B cell (primary cell): ENCODE measurements around the gene PLXNA1. TPM values are rescaled to one million over a fixed set of nuclear protein-coding genes. Genes with fewer than 3 reads are reported as not detected.
A peak's percentile ranks its signal among the peaks of the same experiment; 100 is the strongest.

Experiments
- ATAC-seq: fragments of 200-7000 bp; cut with Tn5 transposase; one replicate; pipeline ENCODE4 v1.10.0; 2021; ENCODE audit warnings: low read depth, mild to moderate bottlenecking, moderate number of reproducible peaks, moderate library complexity
- CTCF ChIA-PET: fragments of 350-600 bp; sonication (Branson Sonifier 250); formaldehyde crosslinking; loops from one replicate; lab custom pipeline; 2021; ENCODE audit warnings: antibody characterized with exemption, inconsistent platforms; lab: Charles Lee
- POLR2A ChIA-PET: fragments of 350-600 bp; sonication (Branson Sonifier 250); formaldehyde crosslinking; loops from one replicate; lab custom pipeline; 2021; ENCODE audit warnings: antibody characterized with exemption; lab: Charles Lee
- DNase-seq: peaks from one replicate; pipeline ENCODE4 v3.0.0; 2013
- H2AFZ ChIP-seq: 2 replicates; pipeline ENCODE4 v1.6.1; 2012; ENCODE audit warnings: mild to moderate bottlenecking, low read depth, low read length; ENCODE audit not compliant: insufficient read depth, poor library complexity, severe bottlenecking
- H3K27ac ChIP-seq, 2 donors: 1 replicate in 1 of 2; 2 replicates in 1 of 2; pipeline ENCODE4 v1.5.1; 2012 to 2013; ENCODE audit warnings: low read length in 2 of 2, mild to moderate bottlenecking in 2 of 2, moderate library complexity in 1 of 2
- H3K27me3 ChIP-seq, 4 experiments: fragments of 200-600 bp in 1 of 4; sonication (generic) in 1 of 4; replicated peaks in 1 of 4; 1 replicate in 2 of 4; 2 replicates in 2 of 4; pipeline versions ENCODE4 v1.6.1 to v1.7.0; 2013 to 2016; ENCODE audit warnings: low read length in 3 of 4, mild to moderate bottlenecking in 2 of 4, mixed read lengths in 1 of 4, moderate library complexity in 1 of 4; ENCODE audit not compliant: insufficient read depth in 4 of 4, control insufficient read depth in 3 of 4; ENCODE audit errors: control extremely low read depth in 1 of 4
- H3K36me3 ChIP-seq, 2 experiments: replicated peaks in 1 of 2; 1 replicate in 1 of 2; 2 replicates in 1 of 2; pipeline versions ENCODE4 v1.6.1 to v1.7.1; 2013; ENCODE audit warnings: low read length in 1 of 2; ENCODE audit not compliant: insufficient read depth in 2 of 2, control insufficient read depth in 1 of 2; ENCODE audit errors: control extremely low read depth in 1 of 2, extremely low read depth in 1 of 2
- H3K4me1 ChIP-seq, 2 donors: fragments of 200-600 bp in 1 of 2; sonication (generic) in 1 of 2; 1 replicate in 1 of 2; 2 replicates in 1 of 2; pipeline versions ENCODE4 v1.5.1 to v1.6.1; 2013 to 2017; ENCODE audit warnings: low read length in 2 of 2; ENCODE audit not compliant: control insufficient read depth in 2 of 2, insufficient read depth in 2 of 2
- H3K4me2 ChIP-seq: replicated peaks from 2 replicates; pipeline ENCODE3; 2012; ENCODE audit warnings: mild to moderate bottlenecking, low read depth, low read length; ENCODE audit not compliant: poor library complexity, severe bottlenecking
- H3K4me3 ChIP-seq, 5 experiments: fragments of 200-600 bp in 1 of 5; sonication (generic) in 1 of 5; 1 replicate in 3 of 5; 2 replicates in 2 of 5; pipeline versions ENCODE4 v1.5.1 to v1.7.0; 2011 to 2016; ENCODE audit warnings: low read length in 4 of 5, mild to moderate bottlenecking in 4 of 5, low read depth in 2 of 5, control low read depth in 1 of 5, moderate library complexity in 1 of 5; ENCODE audit not compliant: insufficient read depth in 1 of 5; ENCODE audit errors: control extremely low read depth in 1 of 5, extremely low read depth in 1 of 5
- H3K79me2 ChIP-seq: fragments of 200-600 bp; sonication (generic); one replicate; pipeline ENCODE4 v1.6.0; 2016; ENCODE audit warnings: low read length; ENCODE audit not compliant: control insufficient read depth, insufficient read depth
- H3K9ac ChIP-seq: fragments of 200-600 bp; sonication (generic); 2 replicates; pipeline ENCODE4 v1.6.1; 2017; ENCODE audit warnings: mild to moderate bottlenecking, low read length, moderate library complexity
- H3K9me3 ChIP-seq, 3 donors: one replicate each; pipeline versions ENCODE4 v1.6.1 to v1.7.1; 2013; ENCODE audit warnings: low read length in 2 of 3; ENCODE audit not compliant: control insufficient read depth in 2 of 3, insufficient read depth in 1 of 3; ENCODE audit errors: control extremely low read depth in 1 of 3
- H4K20me1 ChIP-seq: 2 replicates; pipeline ENCODE4 v1.6.0; 2012; ENCODE audit warnings: mild to moderate bottlenecking, low read length; ENCODE audit not compliant: insufficient read depth, control insufficient read depth, poor library complexity, severe bottlenecking
- H3K27ac Mint-ChIP-seq: one replicate; pipeline ENCODE4 v1.8.0; 2021; ENCODE audit warnings: mixed read lengths
- H3K27me3 Mint-ChIP-seq: one replicate; pipeline ENCODE4 v1.8.0; 2021; ENCODE audit warnings: mixed read lengths
- H3K4me1 Mint-ChIP-seq: one replicate; pipeline ENCODE4 v1.8.0; 2021; ENCODE audit warnings: mixed read lengths
- H3K4me3 Mint-ChIP-seq: one replicate; pipeline ENCODE4 v1.8.0; 2021; ENCODE audit warnings: mixed read lengths
- H3K9me3 Mint-ChIP-seq: one replicate; pipeline ENCODE4 v1.8.0; 2022; ENCODE audit warnings: mixed read lengths; ENCODE audit not compliant: insufficient read depth
- EZH2 ChIP-seq: IDR thresholded peaks from 2 replicates; pipeline ENCODE4 v1.6.1; 2012; ENCODE audit warnings: borderline replicate concordance, low read depth, mild to moderate bottlenecking, moderate library complexity, low read length; ENCODE audit not compliant: insufficient read depth, poor library complexity, severe bottlenecking
- WGBS: methylation state at CpG from one replicate; pipeline ENCODE4 v1.1.5; 2013; ENCODE audit warnings: missing lambda C conversion rate; ENCODE audit not compliant: insufficient coverage; 5-methylcytosine and 5-hydroxymethylcytosine counted together
- intact Hi-C: fragments of 100-400 bp; cut with micrococcal nuclease; formaldehyde crosslinking; loops from one replicate; pipeline ENCODE4 v1.10.0; 2022
- polyA plus RNA-seq: library from polyadenylated mRNA; depleted of rRNA; stranded (reverse); fragments of >200 nt; gene quantifications from 2 replicates; pipeline ENCODE4 v1.2.3, GENCODE V29; 2012
- total RNA-seq, 2 donors: library from RNA; stranded (reverse); fragments of 120-200 nt in 1 of 2; gene quantifications; 1 replicate in 1 of 2; 2 replicates in 1 of 2; pipeline versions ENCODE4 v1.2.3 to v1.2.4, GENCODE V29; 2013 to 2022
- TF ChIP-seq, protein P1 (sequence below): fragments of 200-600 bp; IDR thresholded peaks from one replicate; pipeline ENCODE4 v1.8.0; 2022; ENCODE audit warnings: antibody characterized with exemption, mild to moderate bottlenecking

The PLXNA1 gene
- total and polyA plus RNA-seq, 2 donors (not counting 1 experiment from before 2014, with no cell fraction given) = 6.7 to 22.3 TPM

GRCh38 chr3:126960604-126960995 is 22.3 kb upstream of the PLXNA1 start:
- Mint-ChIP-seq H3K4me1 (peaks cover 27% of the 10 kb centered on the region), H3K27me3 (peaks cover 7% of the 10 kb centered on the region), H3K4me3 (no peak overlapping the region), H3K9me3 (no peaks in the 10 kb centered on the region), H3K27ac (no peak overlapping the region)
- Histone ChIP-seq H3K36me3 (no peaks in the 10 kb centered on the region), H3K4me2 (peak overlapping the region; percentile 15), H4K20me1 (no peaks in the 10 kb centered on the region), H3K9me3 (peaks cover 0 to 3% (median 0%) of the 10 kb centered on the region in 3 donors), H3K27me3 (no peaks in the 10 kb centered on the region), H3K79me2 (no peaks in the 10 kb centered on the region), H3K4me3 (no peak overlapping the region), H3K4me1 (peaks cover 4 to 18% of the 10 kb centered on the region in 2 donors), H3K9ac (no peak overlapping the region), H3K27ac (no peak overlapping the region), H2AFZ (no peak overlapping the region)
- TF ChIP-seq, protein P1, sequence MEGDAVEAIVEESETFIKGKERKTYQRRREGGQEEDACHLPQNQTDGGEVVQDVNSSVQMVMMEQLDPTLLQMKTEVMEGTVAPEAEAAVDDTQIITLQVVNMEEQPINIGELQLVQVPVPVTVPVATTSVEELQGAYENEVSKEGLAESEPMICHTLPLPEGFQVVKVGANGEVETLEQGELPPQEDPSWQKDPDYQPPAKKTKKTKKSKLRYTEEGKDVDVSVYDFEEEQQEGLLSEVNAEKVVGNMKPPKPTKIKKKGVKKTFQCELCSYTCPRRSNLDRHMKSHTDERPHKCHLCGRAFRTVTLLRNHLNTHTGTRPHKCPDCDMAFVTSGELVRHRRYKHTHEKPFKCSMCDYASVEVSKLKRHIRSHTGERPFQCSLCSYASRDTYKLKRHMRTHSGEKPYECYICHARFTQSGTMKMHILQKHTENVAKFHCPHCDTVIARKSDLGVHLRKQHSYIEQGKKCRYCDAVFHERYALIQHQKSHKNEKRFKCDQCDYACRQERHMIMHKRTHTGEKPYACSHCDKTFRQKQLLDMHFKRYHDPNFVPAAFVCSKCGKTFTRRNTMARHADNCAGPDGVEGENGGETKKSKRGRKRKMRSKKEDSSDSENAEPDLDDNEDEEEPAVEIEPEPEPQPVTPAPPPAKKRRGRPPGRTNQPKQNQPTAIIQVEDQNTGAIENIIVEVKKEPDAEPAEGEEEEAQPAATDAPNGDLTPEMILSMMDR = no peak
- TF ChIP-seq EZH2 = no peak
- POLR2A ChIA-PET = interaction anchor here (0.9 kb wide), 1 partner anchor 20 kb away, joined by 3 read pairs; no protein-coding TSS in a partner anchor
- ATAC-seq (no peak), DNase-seq (no peak)
- CTCF ChIA-PET = interaction anchor here (2.1 kb wide), 1 partner anchor 208 kb away, joined by 5 read pairs; no protein-coding TSS in a partner anchor
- WGBS = 91% methylated on average over 17 of the region's 17 CpGs
- intact Hi-C loops = no loop called here

GRCh38 chr3:126961191-126961790 is 21.6 kb upstream of the PLXNA1 start:
- Histone ChIP-seq H4K20me1 (no peaks in the 10 kb centered on the region), H3K9me3 (peaks cover 0 to 3% (median 0%) of the 10 kb centered on the region in 3 donors), H3K4me2 (peak overlapping the region; percentile 15), H3K36me3 (no peaks in the 10 kb centered on the region), H3K4me3 (no peak overlapping the region), H3K27me3 (no peaks in the 10 kb centered on the region), H2AFZ (no peak overlapping the region), H3K79me2 (no peaks in the 10 kb centered on the region), H3K4me1 (peaks cover 4 to 12% of the 10 kb centered on the region in 2 donors), H3K9ac (no peak overlapping the region), H3K27ac (no peak overlapping the region)
- 67% methylated on average over 8 of the region's 8 CpGs for WGBS
- ATAC-seq = peak; percentile 73
- no peak overlapping the region for H3K4me3 Mint-ChIP-seq
- DNase-seq = no peak
- no peak overlapping the region for H3K27ac Mint-ChIP-seq
- no peak for TF ChIP-seq EZH2
- TF ChIP-seq, protein P1 = no peak
- intact Hi-C loops = no loop called here
- CTCF ChIA-PET = interaction anchor here (0.6 to 2.1 kb wide), 2 partner anchors 209 to 210 kb away, joined by 3 to 5 read pairs; no protein-coding TSS in a partner anchor
- H3K4me1 Mint-ChIP-seq = peaks cover 22% of the 10 kb centered on the region
- H3K27me3 Mint-ChIP-seq = peaks cover 10% of the 10 kb centered on the region
- H3K9me3 Mint-ChIP-seq = no peaks in the 10 kb centered on the region
- POLR2A ChIA-PET = interaction anchor here (0.8 to 0.9 kb wide), 2 partner anchors 9 to 19 kb away, joined by 3 read pairs; no protein-coding TSS in a partner anchor
